Testis (tissue), 3 donors: Measurements from ENCODE around the gene NCR3LG1. TPM values are rescaled to one million over a fixed set of nuclear protein-coding genes. Genes with fewer than 3 reads are reported as not detected.

Source experiments
- DNase-seq: peaks from one replicate; pipeline ENCODE4 v3.0.0-alpha.2; 2019
- H3K27ac ChIP-seq, 2 donors: fragments of 200-600 bp; sonication (generic); one replicate each; pipeline ENCODE4 v1.5.1; 2019
- H3K27me3 ChIP-seq: fragments of 200-600 bp; sonication (generic); one replicate; pipeline ENCODE4 v1.5.1; 2019
- H3K36me3 ChIP-seq: fragments of 200-600 bp; sonication (generic); one replicate; pipeline ENCODE4 v1.5.1; 2017; ENCODE audit warnings: low read depth; ENCODE audit errors: missing control alignments
- H3K4me1 ChIP-seq: fragments of 200-600 bp; sonication (generic); one replicate; pipeline ENCODE4 v1.5.1; 2019
- H3K4me3 ChIP-seq, 2 donors: fragments of 200-600 bp; sonication (generic); one replicate each; pipeline ENCODE4 v1.5.1; 2017 to 2019
- H3K9me3 ChIP-seq: fragments of 200-600 bp; sonication (generic); one replicate; pipeline ENCODE4 v1.5.1; 2017
- CTCF ChIP-seq, 3 experiments: fragments of 450-650 bp in 2 of 3; fragments of 200-600 bp in 1 of 3; sonication (generic) in 1 of 3; IDR thresholded peaks; one replicate each; pipeline ENCODE4 v1.5.1; 2016 to 2019; ENCODE audit warnings: antibody characterized with exemption in 3 of 3, mild to moderate bottlenecking in 2 of 3, moderate library complexity in 1 of 3
- POLR2A ChIP-seq: fragments of 450-650 bp; IDR thresholded peaks from one replicate; pipeline ENCODE4 v1.6.1; 2017; ENCODE audit warnings: antibody characterized with exemption, mild to moderate bottlenecking, moderate library complexity
- WGBS, 2 donors: methylation state at CpG; one replicate each; pipeline ENCODE4 v1.1.5; 2018; 5-methylcytosine and 5-hydroxymethylcytosine counted together
- intact Hi-C: fragments of 100-400 bp; cut with DNase I; formaldehyde crosslinking; loops from one replicate; pipeline ENCODE4 v1.15.1; 2023; ENCODE audit warnings: low total_unique reads
- polyA plus RNA-seq: library from polyadenylated mRNA; stranded (reverse); fragments of 350-450 nt; fragmentation: Illumina TruSeq; extraction: RNeasy Lipid Tissue Mini Kit (QIAGEN cat#74804); gene quantifications from one replicate; pipeline ENCODE4 v1.2.3, GENCODE V29; 2014; ENCODE audit warnings: low read depth, low replicate concordance; ENCODE audit not compliant: insufficient read depth
- total RNA-seq, 2 donors: library from RNA; depleted of rRNA; stranded (reverse); fragments of >200 nt; gene quantifications; one replicate each; pipeline ENCODE4 v1.2.3, GENCODE V29; 2016

The NCR3LG1 gene
- total and polyA plus RNA-seq, 3 donors from 2014 or later, result 5.0 to 10.0 (median 9.3) TPM

- no peak for DNase-seq
- no peak overlapping the region for H3K4me3 ChIP-seq
- H3K4me1 ChIP-seq, result peaks cover 4% of the 10 kb centered on the region
- intact Hi-C loops, result no loop called here
- H3K27ac ChIP-seq, result no peak overlapping the region
- no peaks in the 10 kb centered on the region for H3K36me3 ChIP-seq
- WGBS, 2 donors, result 79 to 86% methylated on average over 2 of the region's 2 CpGs
- H3K27me3 ChIP-seq, result no peaks in the 10 kb centered on the region
- no peak for TF ChIP-seq CTCF (IDR thresholded peaks at IDR 0.05)
- TF ChIP-seq POLR2A, result no peak
- H3K9me3 ChIP-seq, result no peaks in the 10 kb centered on the region
Measured at GRCh38 chr11:17401316-17401715, 49.7 kb downstream of the NCR3LG1 start.

GRCh38 chr11:17401841-17402240, 50.2 kb downstream of the NCR3LG1 start:
- H3K4me3 ChIP-seq, result no peak overlapping the region
- WGBS, 2 donors, result 91 to 95% methylated on average over 8 of the region's 8 CpGs

GRCh38 chr11:17402486-17402885, 50.9 kb downstream of the NCR3LG1 start:
- 97 to 99% methylated on average over 7 to 8 of the region's 8 CpGs for WGBS, 2 donors
- intact Hi-C loops, result no loop called here
- Histone ChIP-seq H3K27me3 (no peaks in the 10 kb centered on the region), H3K36me3 (no peaks in the 10 kb centered on the region), H3K4me3 (no peak overlapping the region), H3K4me1 (peaks cover 4% of the 10 kb centered on the region), H3K27ac (no peak overlapping the region), H3K9me3 (no peaks in the 10 kb centered on the region)
- TF ChIP-seq POLR2A (no peak), CTCF (IDR thresholded peaks at IDR 0.05) (no peak)
- DNase-seq, result no peak

More at GRCh38 chr11:17401841-17402240, 50.2 kb downstream of the NCR3LG1 start:
- TF ChIP-seq POLR2A (no peak), CTCF (IDR thresholded peaks at IDR 0.05) (no peak)
- Histone ChIP-seq H3K27me3 (no peaks in the 10 kb centered on the region), H3K9me3 (no peaks in the 10 kb centered on the region), H3K36me3 (no peaks in the 10 kb centered on the region), H3K4me1 (peaks cover 4% of the 10 kb centered on the region), H3K27ac (no peak overlapping the region)
- intact Hi-C loops, result no loop called here
- no peak for DNase-seq

GRCh38 chr11:17403980-17404759, 52.6 kb downstream of the NCR3LG1 start:
- no peak overlapping the region for H3K4me3 ChIP-seq
- no peak for TF ChIP-seq POLR2A
- no peak for TF ChIP-seq CTCF (IDR thresholded peaks at IDR 0.05)
- H3K36me3 ChIP-seq, result no peaks in the 10 kb centered on the region
- no peak for DNase-seq
- H3K27me3 ChIP-seq, result no peaks in the 10 kb centered on the region
- peaks cover 4% of the 10 kb centered on the region for H3K4me1 ChIP-seq
- WGBS, 2 donors, result 88 to 89% methylated on average over 18 of the region's 18 CpGs
- intact Hi-C loops, result no loop called here
- H3K27ac ChIP-seq, result no peak overlapping the region
- H3K9me3 ChIP-seq, result no peaks in the 10 kb centered on the region
